Posterior vena cava (tissue), 2 donors: Measurements from ENCODE around the gene OTOP3. TPM values are rescaled to one million over a fixed set of nuclear protein-coding genes. Genes with fewer than 3 reads are reported as not detected.
"Not testable (repeated sequence)": the region's sequence is repeated elsewhere in the genome, so short reads cannot be mapped to it uniquely, and the experiment has no call there.

Source experiments
- DNase-seq: peaks from one replicate; pipeline ENCODE4 v3.0.0-alpha.2; 2020; ENCODE audit warnings: low spot score
- intact Hi-C, 2 donors: fragments of 100-400 bp; cut with DNase I; formaldehyde crosslinking; loops; one replicate each; pipeline versions ENCODE4 v1.14.1 to v1.14.2; 2022 to 2023
- long read RNA-seq, 2 donors: library from polyadenylated mRNA; unstranded; transcript quantifications; one replicate each; pipeline ENCODE4 v2.0.0, GENCODE V29; 2020 to 2021
- total RNA-seq, 2 donors: library from RNA; stranded (reverse); fragmentation: NEBNext Ultra II Directional; extraction: Animal tissue kit (Norgen Biotek cat#: 25700); gene quantifications; one replicate each; pipeline ENCODE4 v1.2.1, GENCODE V29; 2021
- donor health status: DM: yes; HTN: yes; CAD: no.
- donor health status: DM: yes; HTN: yes; CAD: no.

The OTOP3 gene
- total RNA-seq = not detected
- long read RNA-seq, donor 1 = 0 reads
- long read RNA-seq, donor 2 = 0 reads

- intact Hi-C loops = no loop called here
Measured at GRCh38 chr17:74935585-74936469, at the start of gene OTOP3. TSS of gene OTOP3 (plus strand) at chr17:74935898. CDS start at chr17:74935922, 24 bp downstream.

GRCh38 chr17:74888469-74888868, 47.2 kb upstream of the OTOP3 start:
- no peak for DNase-seq
- intact Hi-C loops = no loop called here

More at GRCh38 chr17:74935585-74936469, at the start of gene OTOP3:
- DNase-seq = no peak

GRCh38 chr17:74890554-74890953, 45.1 kb upstream of the OTOP3 start:
- intact Hi-C loops = no loop called here

DNA sequence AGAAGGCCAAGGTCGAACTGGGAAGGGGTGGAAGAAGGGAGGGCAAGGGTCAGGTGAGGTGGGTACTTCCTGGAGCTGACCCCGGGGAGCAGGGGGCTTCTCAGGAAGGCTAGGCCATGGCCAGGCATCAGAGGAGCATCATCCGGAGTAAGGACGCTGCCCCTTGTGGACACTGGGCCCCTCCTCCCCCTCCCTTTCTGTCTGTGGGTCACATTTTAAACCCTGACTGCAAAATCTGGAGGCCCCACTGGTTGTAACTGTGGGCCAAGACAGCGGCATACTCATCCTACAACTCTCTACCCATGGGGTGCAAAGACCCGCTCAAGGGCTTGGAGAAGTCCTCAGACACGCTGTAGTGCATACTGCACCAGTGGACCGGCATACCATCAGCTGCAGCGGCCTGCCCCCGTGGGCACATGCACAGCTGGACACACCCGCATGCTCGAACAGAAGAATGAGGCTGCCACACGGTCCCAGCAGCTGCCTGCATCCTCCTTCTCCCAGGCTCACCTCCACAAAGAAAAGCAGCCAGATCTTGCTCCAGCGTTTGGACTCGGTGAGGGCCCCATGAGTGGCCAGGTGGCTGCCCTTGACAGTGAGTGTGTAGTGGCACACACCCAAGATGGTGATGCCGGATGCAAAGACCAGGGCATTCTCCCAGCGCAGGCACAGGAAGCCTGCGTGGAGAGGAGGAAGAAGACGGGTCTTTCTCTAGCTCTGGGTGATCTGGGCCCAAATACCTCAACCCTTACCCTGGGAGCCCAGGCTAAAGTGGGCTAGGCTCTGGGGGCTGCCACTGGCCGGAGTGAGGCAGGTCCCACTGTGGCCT, 43.5 kb upstream of the OTOP3 start:
- DNase-seq = no peak
- intact Hi-C loops = no loop called here

More at GRCh38 chr17:74890554-74890953, 45.1 kb upstream of the OTOP3 start:
- no peak for DNase-seq

DNA sequence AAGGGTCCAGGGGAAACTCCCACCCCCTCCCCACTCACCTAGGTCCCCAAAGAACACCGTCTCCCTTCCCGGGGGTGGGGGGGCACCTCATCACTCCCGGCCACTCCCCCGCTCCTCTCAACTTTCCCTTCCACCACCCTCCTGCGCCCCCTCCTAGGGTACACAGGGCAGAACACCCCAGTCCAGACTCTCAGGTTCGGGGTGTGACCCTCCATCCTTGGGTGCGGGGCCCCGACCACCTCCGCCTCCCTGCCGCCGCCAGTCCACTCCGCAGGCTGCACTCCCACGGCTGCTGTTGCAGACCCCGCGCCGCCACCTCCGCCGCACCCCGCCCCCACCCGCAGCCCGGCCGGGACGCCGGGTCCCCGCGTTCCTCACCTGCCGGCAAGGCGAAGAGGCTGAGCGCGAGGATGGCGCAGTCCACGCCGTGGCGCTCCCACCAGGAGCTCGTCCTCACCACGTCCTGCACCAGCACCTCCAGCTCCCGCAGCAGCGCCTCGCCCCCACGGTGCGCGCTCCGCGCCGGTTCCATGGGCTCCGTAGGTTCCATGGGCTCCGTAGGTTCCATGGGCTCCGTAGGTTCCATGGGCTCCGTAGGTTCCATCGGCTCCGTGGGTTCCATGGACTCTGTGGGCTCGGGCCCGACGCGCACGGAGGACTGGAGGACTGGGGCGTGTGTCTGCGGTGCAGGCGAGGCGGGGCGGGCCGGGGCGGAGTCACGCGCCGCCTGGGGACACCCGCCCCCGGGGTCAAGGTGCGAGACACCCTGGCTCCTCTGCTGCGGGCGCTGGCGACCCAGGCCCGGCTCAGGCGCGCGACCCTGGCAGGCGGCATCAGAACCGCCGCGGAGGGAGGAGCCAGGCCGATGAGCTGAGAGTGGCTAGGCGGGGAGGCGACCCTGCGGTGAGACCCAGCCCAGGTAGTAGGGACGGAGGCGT, 42.5 kb upstream of the OTOP3 start, which contains the start of gene FADS6:
Gene FADS6 (minus strand): TSS at position 660 of the 938 bp plus-strand sequence. CDS start 38 bp downstream, at position 622.
- intact Hi-C loops = no loop called here
- DNase-seq = no peak

- intact Hi-C loops = no loop called here
- no peak for DNase-seq
Measured at GRCh38 chr17:74893936-74894671, 41.6 kb upstream of the OTOP3 start.

DNA sequence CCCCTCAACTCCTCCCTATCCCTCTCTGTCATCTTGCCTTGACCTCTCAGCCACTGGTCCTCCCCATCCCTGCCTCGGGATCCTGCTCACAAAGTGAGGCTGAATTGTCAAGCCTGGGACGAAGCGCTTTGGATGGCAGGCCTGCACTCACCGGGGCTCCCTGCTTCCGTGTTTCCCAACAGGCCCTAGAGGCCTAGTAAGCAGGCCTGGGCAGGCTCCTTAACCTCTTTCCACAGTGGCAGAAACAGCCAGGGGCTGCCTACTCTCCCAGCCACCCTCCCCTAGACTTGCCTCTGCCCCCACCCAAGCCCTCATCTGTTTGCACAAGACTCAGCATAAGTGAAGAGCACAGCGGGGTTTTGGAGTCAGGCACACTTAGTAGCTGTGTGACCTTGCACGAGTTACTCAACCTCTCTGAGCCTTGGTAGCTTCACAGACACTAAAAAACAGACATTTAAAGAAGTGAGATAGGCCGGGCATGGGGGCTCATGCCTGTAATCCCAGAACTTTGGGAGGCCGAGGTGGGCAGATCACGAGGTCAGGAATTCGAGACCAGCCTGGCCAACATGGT, 37.2 kb upstream of the OTOP3 start:
- intact Hi-C loops = no loop called here
- no peak for DNase-seq

DNA sequence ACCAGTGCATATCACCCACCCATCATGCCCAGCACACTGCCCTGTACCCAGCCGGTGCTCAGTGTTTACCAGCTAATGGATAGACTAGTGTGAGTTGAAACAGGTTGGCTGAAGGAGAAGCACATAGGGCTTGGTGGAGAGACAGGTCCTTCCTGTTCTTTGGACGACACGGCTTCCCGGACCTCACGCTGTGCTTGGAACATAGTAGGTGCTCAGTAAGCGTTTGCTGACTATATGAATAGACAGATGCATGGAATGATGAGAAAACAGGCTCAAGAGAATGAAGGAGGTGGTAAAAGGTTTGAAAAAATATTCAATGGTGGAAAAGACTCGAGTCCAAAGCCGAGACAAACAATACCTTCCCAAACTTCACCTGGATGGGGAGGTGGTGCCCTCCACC, 35.5 kb upstream of the OTOP3 start:
- intact Hi-C loops = no loop called here
- no peak for DNase-seq

DNA sequence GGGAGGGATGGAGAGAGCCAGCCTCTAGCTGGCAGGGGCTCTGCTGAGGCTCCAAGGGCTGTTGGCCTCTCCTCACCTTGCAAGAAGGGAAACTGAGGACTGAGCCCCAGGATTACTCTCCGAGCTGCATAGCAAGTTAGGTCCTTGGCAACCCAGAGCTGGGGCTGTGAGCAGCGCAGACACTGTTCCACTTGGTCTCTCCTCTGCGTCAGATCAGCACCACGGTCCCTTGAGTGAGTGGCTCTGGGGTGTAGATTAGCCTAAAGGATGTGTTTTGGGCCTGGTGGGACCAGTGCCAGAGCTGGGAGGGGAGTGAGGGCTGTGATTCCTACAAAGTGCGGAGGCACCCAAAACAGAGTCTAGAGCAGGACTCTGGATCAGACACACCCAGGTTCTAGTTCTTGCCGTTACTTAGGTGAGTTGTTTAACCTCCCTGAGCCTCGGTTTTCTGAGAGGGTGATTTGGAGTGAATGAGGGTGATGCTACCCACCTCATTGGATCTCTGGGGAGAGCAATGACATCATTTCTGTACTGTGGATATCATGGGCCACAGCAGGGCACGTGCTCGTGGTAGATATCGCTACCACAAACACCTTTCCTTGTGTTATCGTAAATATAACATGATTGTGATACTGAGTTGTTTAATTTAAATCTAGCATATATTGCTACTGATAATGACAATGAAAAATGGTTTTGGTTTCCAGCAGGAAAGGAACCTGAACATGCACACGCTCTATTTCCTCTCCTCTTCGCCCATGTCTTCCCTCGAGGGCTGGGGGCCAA, 34.2 kb upstream of the OTOP3 start:
- intact Hi-C loops = no loop called here

GRCh38 chr17:74903034-74903433, 32.7 kb upstream of the OTOP3 start:
- intact Hi-C loops = no loop called here
- DNase-seq = no peak

More for the DNA sequence above, 34.2 kb upstream of the OTOP3 start:
- DNase-seq = no peak

DNA sequence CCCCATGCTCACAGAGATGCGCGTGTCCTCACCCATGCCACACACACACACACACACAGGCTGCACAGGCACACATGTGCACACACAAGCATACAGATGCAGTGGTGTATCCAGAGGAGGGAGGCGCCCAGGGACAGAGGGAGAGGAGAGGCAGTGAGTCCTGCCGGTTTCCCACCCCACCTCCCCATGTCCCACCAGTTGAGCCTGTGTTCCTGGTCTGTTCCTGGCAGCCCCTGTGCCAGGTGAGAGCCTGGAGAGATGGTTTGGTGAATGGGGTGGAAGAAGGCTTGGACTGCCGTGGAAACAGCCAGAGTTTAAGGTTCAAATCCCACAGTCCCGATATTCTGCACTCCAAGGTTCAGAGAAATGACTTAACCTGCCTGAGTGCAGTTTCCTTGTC, 32.0 kb upstream of the OTOP3 start:
- no peak for DNase-seq
- intact Hi-C loops = no loop called here

- intact Hi-C loops = no loop called here
- DNase-seq = no peak
Measured at GRCh38 chr17:74904687-74905409, 30.9 kb upstream of the OTOP3 start.

GRCh38 chr17:74906214-74906793, 29.4 kb upstream of the OTOP3 start:
- DNase-seq, intact Hi-C loops: not testable (repeated sequence)

DNA sequence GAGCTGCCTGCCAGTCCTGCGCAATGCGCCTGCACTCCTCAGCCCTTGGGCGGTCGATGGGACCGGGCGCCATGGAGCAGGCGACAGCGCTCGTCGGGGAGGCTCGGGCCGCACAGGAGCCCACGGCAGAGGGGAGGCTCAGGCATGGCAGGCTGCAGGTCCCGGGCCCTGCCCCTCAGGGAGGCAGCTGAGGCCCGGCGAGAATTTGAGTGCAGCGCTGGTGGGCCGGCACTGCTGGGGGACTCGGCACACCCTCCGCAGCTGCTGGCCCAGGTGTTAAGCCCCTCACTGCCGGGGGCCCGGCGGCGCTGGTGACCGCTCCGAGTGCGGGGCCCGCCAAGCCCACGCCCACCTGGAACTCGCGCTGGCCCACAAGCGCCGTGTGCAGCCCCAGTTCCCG, 28.7 kb upstream of the OTOP3 start:
- DNase-seq = no peak
- intact Hi-C loops = no loop called here

- intact Hi-C loops, DNase-seq: not testable (repeated sequence)
Measured at GRCh38 chr17:74909097-74909496, 26.6 kb upstream of the OTOP3 start.

DNA sequence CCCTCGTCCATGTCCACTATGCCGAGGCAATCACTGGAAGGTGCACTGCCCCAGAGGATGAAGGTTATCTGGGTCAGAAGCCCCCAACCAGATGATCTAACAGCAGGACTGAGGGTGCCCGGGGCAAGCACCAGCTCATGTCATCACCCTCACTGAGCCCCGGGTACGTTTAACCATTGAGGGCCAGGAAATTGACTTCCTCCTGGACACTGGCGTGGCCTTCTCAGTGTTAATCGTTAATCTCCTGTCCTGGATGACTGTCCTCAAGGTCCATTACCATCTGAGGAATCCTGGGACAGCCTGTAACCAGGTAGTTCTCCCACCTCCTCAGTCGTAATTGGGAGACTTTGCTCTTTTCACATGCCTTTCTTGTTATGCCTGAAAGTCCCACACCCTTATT, 24.3 kb upstream of the OTOP3 start:
- intact Hi-C loops = not testable (repeated sequence)

More for the DNA sequence above, 24.3 kb upstream of the OTOP3 start:
- not testable (repeated sequence) for DNase-seq
